Mesothelial cell of epicardium (in vitro differentiated cells): ENCODE measurements around the gene GSTT4. TPM values are rescaled to one million over a fixed set of nuclear protein-coding genes. Genes with fewer than 3 reads are reported as not detected.

Experiments used
- DNase-seq, 2 experiments: peaks; one replicate each; pipeline ENCODE4 v3.0.0; 2021; ENCODE audit warnings: low spot score in 2 of 2; ENCODE audit not compliant: unreplicated experiment in 2 of 2
- H3K27ac Mint-ChIP-seq: 2 replicates; pipeline ENCODE4 v1.8.0; 2021; ENCODE audit warnings: mixed read lengths
- H3K27me3 Mint-ChIP-seq: 2 replicates; pipeline ENCODE4 v1.8.0; 2021; ENCODE audit warnings: low read depth, mixed read lengths
- H3K36me3 Mint-ChIP-seq: 2 replicates; pipeline ENCODE4 v1.8.0; 2021; ENCODE audit warnings: mixed read lengths
- H3K4me1 Mint-ChIP-seq: 2 replicates; pipeline ENCODE4 v1.8.0; 2021; ENCODE audit warnings: mixed read lengths
- H3K4me3 Mint-ChIP-seq: 2 replicates; pipeline ENCODE4 v1.8.0; 2021; ENCODE audit warnings: mild to moderate bottlenecking, moderate library complexity, mixed read lengths
- H3K9me3 Mint-ChIP-seq: 2 replicates; pipeline ENCODE4 v1.8.0; 2021; ENCODE audit warnings: mixed read lengths
- total RNA-seq: library from RNA; stranded (reverse); gene quantifications from 3 replicates; pipeline ENCODE4 v1.2.1, GENCODE V29; 2021
- TF ChIP-seq, protein P1 (sequence below): fragments of 200-600 bp; sonication (generic); IDR thresholded peaks from one replicate; pipeline ENCODE4 v1.5.0; 2021; ENCODE audit warnings: antibody characterized with exemption; ENCODE audit not compliant: unreplicated experiment

The GSTT4 gene
- total RNA-seq, 1 donor from 2014 or later = not detected

- H3K4me1 Mint-ChIP-seq = peaks cover 3% of the 10 kb centered on the region
Measured at GRCh38 chr22:24024354-24024753, 19.1 kb upstream of the GSTT4 start.

GRCh38 chr22:24023204-24023789, 18.0 kb upstream of the GSTT4 start:
- Mint-ChIP-seq H3K27me3 (no peaks in the 10 kb centered on the region), H3K9me3 (peaks cover 26% of the 10 kb centered on the region)

More at GRCh38 chr22:24024354-24024753, 19.1 kb upstream of the GSTT4 start:
- Mint-ChIP-seq H3K4me3 (no peak overlapping the region), H3K27me3 (no peaks in the 10 kb centered on the region), H3K27ac (no peak overlapping the region), H3K9me3 (peaks cover 26% of the 10 kb centered on the region), H3K36me3 (peaks cover 30% of the 10 kb centered on the region)
- TF ChIP-seq, protein P1, sequence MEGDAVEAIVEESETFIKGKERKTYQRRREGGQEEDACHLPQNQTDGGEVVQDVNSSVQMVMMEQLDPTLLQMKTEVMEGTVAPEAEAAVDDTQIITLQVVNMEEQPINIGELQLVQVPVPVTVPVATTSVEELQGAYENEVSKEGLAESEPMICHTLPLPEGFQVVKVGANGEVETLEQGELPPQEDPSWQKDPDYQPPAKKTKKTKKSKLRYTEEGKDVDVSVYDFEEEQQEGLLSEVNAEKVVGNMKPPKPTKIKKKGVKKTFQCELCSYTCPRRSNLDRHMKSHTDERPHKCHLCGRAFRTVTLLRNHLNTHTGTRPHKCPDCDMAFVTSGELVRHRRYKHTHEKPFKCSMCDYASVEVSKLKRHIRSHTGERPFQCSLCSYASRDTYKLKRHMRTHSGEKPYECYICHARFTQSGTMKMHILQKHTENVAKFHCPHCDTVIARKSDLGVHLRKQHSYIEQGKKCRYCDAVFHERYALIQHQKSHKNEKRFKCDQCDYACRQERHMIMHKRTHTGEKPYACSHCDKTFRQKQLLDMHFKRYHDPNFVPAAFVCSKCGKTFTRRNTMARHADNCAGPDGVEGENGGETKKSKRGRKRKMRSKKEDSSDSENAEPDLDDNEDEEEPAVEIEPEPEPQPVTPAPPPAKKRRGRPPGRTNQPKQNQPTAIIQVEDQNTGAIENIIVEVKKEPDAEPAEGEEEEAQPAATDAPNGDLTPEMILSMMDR = no peak
- no peak for DNase-seq

GRCh38 chr22:24021304-24021703, 16.1 kb upstream of the GSTT4 start:
- DNase-seq = no peak
- no peaks in the 10 kb centered on the region for H3K4me1 Mint-ChIP-seq
- no peaks in the 10 kb centered on the region for H3K27me3 Mint-ChIP-seq
- no peak overlapping the region for H3K4me3 Mint-ChIP-seq
- TF ChIP-seq, protein P1 = no peak
- peaks cover 30% of the 10 kb centered on the region for H3K9me3 Mint-ChIP-seq
- no peak overlapping the region for H3K27ac Mint-ChIP-seq
- H3K36me3 Mint-ChIP-seq = peaks cover 32% of the 10 kb centered on the region

More at GRCh38 chr22:24023204-24023789, 18.0 kb upstream of the GSTT4 start:
- Mint-ChIP-seq H3K4me1 (peaks cover 3% of the 10 kb centered on the region), H3K36me3 (peaks cover 30% of the 10 kb centered on the region), H3K4me3 (no peak overlapping the region), H3K27ac (no peak overlapping the region)
- TF ChIP-seq, protein P1 = no peak
- DNase-seq = no peak

- no peak for DNase-seq
- no peaks in the 10 kb centered on the region for H3K27me3 Mint-ChIP-seq
- TF ChIP-seq, protein P1 = no peak
- H3K4me1 Mint-ChIP-seq = peaks cover 12% of the 10 kb centered on the region
- H3K4me3 Mint-ChIP-seq = no peak overlapping the region
- H3K9me3 Mint-ChIP-seq = peaks cover 8% of the 10 kb centered on the region
- H3K36me3 Mint-ChIP-seq = peaks cover 8% of the 10 kb centered on the region
- no peak overlapping the region for H3K27ac Mint-ChIP-seq
Measured at GRCh38 chr22:24016156-24016555, 10.9 kb upstream of the GSTT4 start.

DNA sequence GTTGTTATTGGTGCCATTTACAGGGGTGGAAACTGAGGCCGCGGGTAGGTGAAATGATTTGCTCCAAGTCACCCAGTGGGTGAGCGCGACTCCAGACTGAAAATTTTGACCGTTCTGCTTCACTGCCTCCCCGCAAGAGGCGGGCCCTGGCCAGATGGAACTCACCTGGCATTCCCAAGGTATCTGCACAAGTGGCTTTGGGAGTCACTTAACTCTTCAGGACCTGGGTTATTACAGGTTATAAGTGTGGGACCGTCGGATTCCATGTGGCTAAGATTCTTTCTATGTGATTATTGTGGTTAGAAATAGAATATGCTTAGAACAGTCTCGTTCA, 6.4 kb upstream of the GSTT4 start:
- peaks cover 3% of the 10 kb centered on the region for H3K36me3 Mint-ChIP-seq
- peaks cover 8% of the 10 kb centered on the region for H3K9me3 Mint-ChIP-seq
- TF ChIP-seq, protein P1 = no peak
- no peaks in the 10 kb centered on the region for H3K27me3 Mint-ChIP-seq
- H3K4me1 Mint-ChIP-seq = peaks cover 16% of the 10 kb centered on the region
- peak overlapping the region; percentile 95 for H3K4me3 Mint-ChIP-seq
- peak overlapping the region; percentile 95 for H3K27ac Mint-ChIP-seq
- no peak for DNase-seq

DNA sequence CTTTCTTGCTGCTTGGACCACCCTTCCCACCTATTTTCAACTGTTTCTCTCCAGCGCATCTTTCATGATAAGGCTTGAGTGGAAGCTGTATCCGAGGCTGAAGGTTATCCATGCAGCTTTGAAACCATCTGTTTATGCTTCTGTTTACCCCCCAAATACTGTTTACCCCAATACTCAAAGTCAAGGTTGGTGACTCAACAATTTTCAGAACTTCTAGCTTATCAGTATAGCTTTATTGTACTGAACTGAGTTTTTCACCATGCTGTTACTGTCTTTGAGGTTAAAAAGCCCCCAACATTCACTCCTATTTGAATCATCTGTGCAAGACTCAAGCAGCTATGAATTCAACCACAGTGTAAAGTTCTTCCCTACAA, 4.8 kb upstream of the GSTT4 start:
- Mint-ChIP-seq H3K9me3 (no peaks in the 10 kb centered on the region), H3K27me3 (no peaks in the 10 kb centered on the region), H3K27ac (peak overlapping the region; percentile 26), H3K4me3 (peak overlapping the region; percentile 36), H3K4me1 (peaks cover 16% of the 10 kb centered on the region), H3K36me3 (no peaks in the 10 kb centered on the region)
- DNase-seq = no peak
- TF ChIP-seq, protein P1 = no peak
